Measurements from ENCODE around the gene CMTM5.

- TF ChIP-seq CTCF (IDR thresholded peaks at IDR 0.05; ENCODE audit: low read depth, low read length, poor library complexity, severe bottlenecking) (no peak), EZH2phosphoT487 (IDR thresholded peaks at IDR 0.05; ENCODE audit: borderline replicate concordance, low read length) (no peak)
These were observed 27.6 kb downstream of the CMTM5 start for GRCh38 chr14:23404331-23404900.

Measured in DOHH2 (cell line).